Activated T-helper 2 cell treated with anti-CD3 and anti-CD28 coated beads, Interferon-gamma antibody, Interleukin-2, Interleukin-4, amounts not matched to agents 10 μg/mL and 5 μg/mL and 100 μg/mL, durations not matched to agents 14 hours and 24 hours and 36 hours (primary cell): ENCODE results near the gene KIAA0753. TPM values are rescaled to one million over a fixed set of nuclear protein-coding genes. Genes with fewer than 3 reads are reported as not detected.

Experiments
- DNase-seq: peaks from one replicate; pipeline ENCODE4 v3.0.0; 2021; ENCODE audit warnings: low spot score
- H3K27ac Mint-ChIP-seq: one replicate; pipeline ENCODE4 v1.8.0; 2021; ENCODE audit warnings: mixed read lengths
- H3K27me3 Mint-ChIP-seq: one replicate; pipeline ENCODE4 v1.8.0; 2021; ENCODE audit warnings: low read depth, mixed read lengths
- H3K36me3 Mint-ChIP-seq: one replicate; pipeline ENCODE4 v1.8.0; 2021; ENCODE audit warnings: low read depth, mixed read lengths
- H3K4me1 Mint-ChIP-seq: one replicate; pipeline ENCODE4 v1.8.0; 2021; ENCODE audit warnings: low read depth, mixed read lengths
- H3K4me3 Mint-ChIP-seq: one replicate; pipeline ENCODE4 v1.8.0; 2021; ENCODE audit warnings: low read depth, mild to moderate bottlenecking, moderate library complexity, mixed read lengths
- H3K9me3 Mint-ChIP-seq: one replicate; pipeline ENCODE4 v1.8.0; 2021; ENCODE audit warnings: mixed read lengths
- intact Hi-C: fragments of 100-400 bp; cut with micrococcal nuclease; formaldehyde crosslinking; loops from one replicate; pipeline ENCODE4 v1.15.1; 2023
- total RNA-seq: library from RNA; stranded (reverse); gene quantifications from 2 replicates; pipeline ENCODE4 v1.2.3, GENCODE V29; 2022

The KIAA0753 gene
- total RNA-seq, 1 donor from 2014 or later: 24.7 TPM

DNA sequence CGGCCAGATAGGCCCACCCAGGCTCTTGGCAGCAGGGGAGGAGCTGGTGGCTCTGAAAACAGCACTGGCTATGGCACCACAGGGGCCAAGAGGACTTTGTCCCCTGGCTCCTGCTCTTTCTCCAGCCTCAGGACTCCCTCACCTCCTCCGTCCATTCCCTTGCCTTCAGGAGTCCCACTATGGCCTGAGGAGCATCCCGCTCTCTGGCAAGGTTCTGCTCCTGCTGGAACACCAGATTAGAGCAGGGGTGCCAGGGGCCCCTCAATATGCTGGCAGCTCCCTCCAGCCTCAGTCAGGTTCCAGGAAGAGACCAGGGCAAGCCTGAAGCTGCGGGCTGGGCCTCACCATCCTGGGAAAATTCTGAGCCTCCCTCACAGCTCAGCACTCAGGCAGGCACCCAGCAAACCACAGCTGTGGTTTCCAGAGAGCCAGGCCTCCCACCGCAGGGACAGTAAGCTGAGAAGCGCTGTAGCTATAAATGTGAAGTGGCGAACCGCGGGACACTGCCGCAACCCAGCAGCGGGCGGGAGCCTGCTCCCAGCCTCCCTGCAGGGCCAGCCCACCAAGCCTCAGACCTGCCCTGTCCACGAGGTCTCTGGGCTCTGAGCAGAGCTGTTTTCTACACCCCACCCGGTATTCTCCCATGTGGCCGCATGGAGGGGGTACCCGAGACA, 36.8 kb upstream of the KIAA0753 start:
- intact Hi-C loops: no loop called here
- H3K36me3 Mint-ChIP-seq: no peaks in the 10 kb centered on the region
- peaks cover 32% of the 10 kb centered on the region for H3K27me3 Mint-ChIP-seq
- no peak overlapping the region for H3K4me3 Mint-ChIP-seq
- no peaks in the 10 kb centered on the region for H3K9me3 Mint-ChIP-seq
- H3K4me1 Mint-ChIP-seq: peaks cover 3% of the 10 kb centered on the region
- no peak overlapping the region for H3K27ac Mint-ChIP-seq
- DNase-seq: no peak

GRCh38 chr17:6676802-6677157, 36.3 kb upstream of the KIAA0753 start:
- Mint-ChIP-seq H3K9me3 (no peaks in the 10 kb centered on the region), H3K4me1 (peaks cover 3% of the 10 kb centered on the region)

DNA sequence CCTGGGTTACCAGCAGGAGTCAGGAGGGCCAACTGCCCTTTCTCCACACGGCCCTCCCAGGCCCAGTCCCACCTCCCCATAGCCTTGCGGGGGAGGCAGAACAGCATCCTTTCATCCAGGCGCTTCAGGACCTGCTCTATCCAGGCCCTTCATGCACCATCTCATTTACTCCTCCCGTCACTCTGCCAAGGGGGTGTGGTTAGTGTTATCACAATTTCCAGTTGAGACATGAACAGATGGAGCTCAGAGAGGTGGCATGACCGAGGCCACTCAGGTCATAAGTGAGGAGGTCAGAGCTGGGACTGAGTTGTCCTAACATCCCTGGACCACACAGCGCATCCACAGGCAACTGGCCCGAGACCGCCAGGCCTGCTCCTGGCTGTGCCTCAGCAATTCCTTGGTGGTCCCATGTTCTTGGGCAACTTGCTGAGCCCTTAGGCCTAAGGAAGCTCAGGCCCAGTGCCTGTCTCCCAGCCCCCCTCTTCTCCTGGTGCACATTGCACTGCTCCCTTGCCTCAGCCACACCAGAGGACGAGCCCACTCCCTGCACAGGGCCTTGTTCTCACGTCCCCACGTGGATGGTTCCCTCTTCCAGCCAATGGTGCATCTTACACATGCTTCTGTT, 34.8 kb upstream of the KIAA0753 start:
- no peak for DNase-seq

More at GRCh38 chr17:6676802-6677157, 36.3 kb upstream of the KIAA0753 start:
- no peaks in the 10 kb centered on the region for H3K36me3 Mint-ChIP-seq
- no peak overlapping the region for H3K4me3 Mint-ChIP-seq
- no peak overlapping the region for H3K27ac Mint-ChIP-seq
- DNase-seq: no peak
- intact Hi-C loops: no loop called here
- peaks cover 27% of the 10 kb centered on the region for H3K27me3 Mint-ChIP-seq

GRCh38 chr17:6674586-6674985, 34.1 kb upstream of the KIAA0753 start:
- Mint-ChIP-seq H3K4me3 (no peak overlapping the region), H3K27me3 (peaks cover 19% of the 10 kb centered on the region), H3K27ac (no peak overlapping the region), H3K9me3 (no peaks in the 10 kb centered on the region), H3K4me1 (peaks cover 5% of the 10 kb centered on the region), H3K36me3 (no peaks in the 10 kb centered on the region)
- intact Hi-C loops: no loop called here
- DNase-seq: no peak

More for the DNA sequence above, 34.8 kb upstream of the KIAA0753 start:
- Mint-ChIP-seq H3K4me1 (peaks cover 3% of the 10 kb centered on the region), H3K9me3 (no peaks in the 10 kb centered on the region), H3K27me3 (peaks cover 21% of the 10 kb centered on the region), H3K4me3 (no peak overlapping the region), H3K27ac (no peak overlapping the region), H3K36me3 (no peaks in the 10 kb centered on the region)
- intact Hi-C loops: no loop called here

GRCh38 chr17:6671431-6671830, 30.9 kb upstream of the KIAA0753 start:
- no peak overlapping the region for H3K4me3 Mint-ChIP-seq
- no peaks in the 10 kb centered on the region for H3K9me3 Mint-ChIP-seq
- peaks cover 14% of the 10 kb centered on the region for H3K27me3 Mint-ChIP-seq
- H3K36me3 Mint-ChIP-seq: no peaks in the 10 kb centered on the region
- H3K4me1 Mint-ChIP-seq: peaks cover 8% of the 10 kb centered on the region
- intact Hi-C loops: no loop called here
- DNase-seq: no peak
- no peak overlapping the region for H3K27ac Mint-ChIP-seq

DNA sequence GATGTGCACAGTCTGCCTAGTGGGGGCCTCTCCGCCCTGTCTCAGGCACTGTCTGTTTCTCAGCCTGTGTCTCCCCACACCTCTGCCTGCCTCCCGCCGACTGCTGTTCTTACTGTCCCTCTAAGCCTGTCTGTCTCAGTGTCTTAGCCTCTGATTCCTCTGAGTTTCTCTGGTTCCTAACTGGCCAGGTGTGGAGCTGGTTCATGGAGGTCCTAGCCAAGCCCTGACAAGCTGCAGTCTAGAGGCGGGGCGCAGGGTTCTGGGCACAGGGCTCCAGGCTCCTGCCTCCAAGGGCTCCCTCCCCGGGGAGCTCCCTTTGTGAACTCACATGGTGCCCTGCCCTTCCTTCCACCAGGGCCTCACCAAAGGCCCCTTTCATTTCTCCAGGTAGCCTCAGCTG, 30.5 kb upstream of the KIAA0753 start:
- H3K9me3 Mint-ChIP-seq: no peaks in the 10 kb centered on the region
- H3K27ac Mint-ChIP-seq: no peak overlapping the region
- H3K27me3 Mint-ChIP-seq: peaks cover 13% of the 10 kb centered on the region
- H3K4me1 Mint-ChIP-seq: peaks cover 8% of the 10 kb centered on the region
- no peak for DNase-seq
- H3K36me3 Mint-ChIP-seq: no peaks in the 10 kb centered on the region
- no peak overlapping the region for H3K4me3 Mint-ChIP-seq
- intact Hi-C loops: no loop called here

- H3K36me3 Mint-ChIP-seq: no peaks in the 10 kb centered on the region
- H3K4me3 Mint-ChIP-seq: no peak overlapping the region
- no peak overlapping the region for H3K27ac Mint-ChIP-seq
- H3K9me3 Mint-ChIP-seq: no peaks in the 10 kb centered on the region
- no peak for DNase-seq
- intact Hi-C loops: no loop called here
- peaks cover 8% of the 10 kb centered on the region for H3K4me1 Mint-ChIP-seq
- H3K27me3 Mint-ChIP-seq: peaks cover 9% of the 10 kb centered on the region
Observed at GRCh38 chr17:6670571-6670970, 30.1 kb upstream of the KIAA0753 start.

DNA sequence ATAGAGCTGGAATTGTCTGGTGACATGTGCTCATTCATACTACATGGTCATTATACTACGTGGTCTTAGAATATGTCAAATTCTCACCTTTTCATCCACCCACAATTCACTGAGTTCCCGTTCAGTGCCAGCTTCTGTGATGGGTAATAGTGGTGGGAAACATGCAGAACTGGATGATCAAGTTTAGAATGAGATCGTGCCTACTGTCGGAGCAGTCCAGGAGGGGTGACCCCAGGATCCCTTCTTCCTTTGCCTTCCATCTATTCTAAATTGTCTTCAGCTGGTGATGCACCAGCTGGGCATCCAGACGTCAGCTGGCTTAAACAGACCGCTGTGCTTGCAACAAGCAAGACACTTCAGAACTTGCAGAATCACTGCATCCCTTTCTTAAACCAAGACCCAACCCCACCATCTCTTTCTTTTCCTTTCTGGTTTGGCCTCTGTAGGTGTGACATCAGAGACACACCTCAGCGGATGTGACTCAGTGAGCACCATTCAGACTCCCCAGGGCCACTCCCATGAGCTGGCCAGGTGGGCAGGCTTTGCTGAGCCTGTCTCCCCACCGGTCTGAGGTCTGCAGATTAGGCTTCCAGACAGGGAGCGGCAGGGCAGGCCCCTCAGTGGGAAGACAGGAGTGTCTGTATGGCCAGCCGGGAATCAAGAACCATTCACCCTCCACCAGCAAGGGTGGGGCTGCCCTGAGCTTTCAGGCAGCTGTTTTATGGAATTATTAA, 29.1 kb upstream of the KIAA0753 start:
- Mint-ChIP-seq H3K27me3 (peaks cover 11% of the 10 kb centered on the region), H3K4me3 (no peak overlapping the region), H3K9me3 (no peaks in the 10 kb centered on the region), H3K36me3 (no peaks in the 10 kb centered on the region), H3K27ac (no peak overlapping the region), H3K4me1 (peaks cover 8% of the 10 kb centered on the region)
- intact Hi-C loops: loop anchor here (5.0 to 10.0 kb wide), 2 partner anchors 173 to 225 kb away; no protein-coding TSS in a partner anchor
- no peak for DNase-seq

- no peak for DNase-seq
- intact Hi-C loops: loop anchor here (5.0 to 10.0 kb wide), 2 partner anchors 173 to 226 kb away; no protein-coding TSS in a partner anchor
- H3K4me1 Mint-ChIP-seq: peaks cover 8% of the 10 kb centered on the region
- no peaks in the 10 kb centered on the region for H3K36me3 Mint-ChIP-seq
- no peaks in the 10 kb centered on the region for H3K9me3 Mint-ChIP-seq
- no peak overlapping the region for H3K27ac Mint-ChIP-seq
- no peak overlapping the region for H3K4me3 Mint-ChIP-seq
- peaks cover 11% of the 10 kb centered on the region for H3K27me3 Mint-ChIP-seq
Observed at GRCh38 chr17:6668727-6669425, 28.4 kb upstream of the KIAA0753 start.

DNA sequence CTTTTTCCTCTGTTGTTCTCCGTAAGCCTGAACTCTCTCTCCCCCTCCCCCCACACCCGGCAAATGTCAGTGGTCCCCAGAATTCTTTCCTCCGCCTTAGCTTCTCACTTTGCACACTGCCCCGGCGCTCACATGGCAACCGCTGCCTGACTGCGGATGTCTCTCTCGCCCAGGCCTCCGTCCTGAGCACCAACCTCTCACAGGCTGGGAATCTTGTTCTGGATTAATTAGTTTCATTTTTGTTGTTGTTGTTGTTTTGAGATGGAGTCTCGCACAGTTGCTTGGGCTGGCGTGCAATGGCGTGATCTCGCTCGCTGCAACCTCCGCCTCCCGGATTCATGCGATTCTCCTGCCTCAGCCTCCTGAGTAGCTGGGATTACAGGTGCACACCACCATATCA, 27.7 kb upstream of the KIAA0753 start:
- Mint-ChIP-seq H3K27ac (no peak overlapping the region), H3K27me3 (peaks cover 11% of the 10 kb centered on the region), H3K9me3 (no peaks in the 10 kb centered on the region), H3K36me3 (no peaks in the 10 kb centered on the region), H3K4me1 (peaks cover 8% of the 10 kb centered on the region), H3K4me3 (no peak overlapping the region)
- intact Hi-C loops: loop anchor here (5.0 to 10.0 kb wide), 2 partner anchors 174 to 227 kb away; no protein-coding TSS in a partner anchor
- DNase-seq: no peak

DNA sequence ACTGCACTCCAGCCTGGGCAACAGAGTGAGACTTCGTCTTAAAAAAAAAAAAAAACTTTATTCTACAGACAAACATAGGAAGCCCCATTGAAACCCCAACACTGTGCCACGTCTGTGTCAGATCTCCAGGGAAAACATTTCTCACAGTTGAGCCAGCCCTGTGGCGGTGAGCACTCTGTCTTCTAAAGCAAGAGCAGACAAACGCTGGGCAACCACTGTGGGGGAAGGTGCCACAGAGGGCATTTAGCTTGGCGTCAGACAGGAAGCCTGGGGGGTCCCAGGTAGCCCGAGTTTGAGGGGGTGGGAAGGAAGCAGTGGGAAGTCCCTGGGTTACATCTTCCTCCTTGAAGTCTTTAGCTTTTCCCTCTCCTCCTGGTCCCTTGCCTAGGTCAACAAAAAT, 27.0 kb upstream of the KIAA0753 start:
- no peaks in the 10 kb centered on the region for H3K9me3 Mint-ChIP-seq
- no peak for DNase-seq
- no peak overlapping the region for H3K4me3 Mint-ChIP-seq
- H3K4me1 Mint-ChIP-seq: peaks cover 8% of the 10 kb centered on the region
- intact Hi-C loops: loop anchor here (5.0 to 10.0 kb wide), 2 partner anchors 175 to 227 kb away; no protein-coding TSS in a partner anchor
- H3K27ac Mint-ChIP-seq: no peak overlapping the region
- no peaks in the 10 kb centered on the region for H3K36me3 Mint-ChIP-seq
- H3K27me3 Mint-ChIP-seq: peaks cover 16% of the 10 kb centered on the region

DNA sequence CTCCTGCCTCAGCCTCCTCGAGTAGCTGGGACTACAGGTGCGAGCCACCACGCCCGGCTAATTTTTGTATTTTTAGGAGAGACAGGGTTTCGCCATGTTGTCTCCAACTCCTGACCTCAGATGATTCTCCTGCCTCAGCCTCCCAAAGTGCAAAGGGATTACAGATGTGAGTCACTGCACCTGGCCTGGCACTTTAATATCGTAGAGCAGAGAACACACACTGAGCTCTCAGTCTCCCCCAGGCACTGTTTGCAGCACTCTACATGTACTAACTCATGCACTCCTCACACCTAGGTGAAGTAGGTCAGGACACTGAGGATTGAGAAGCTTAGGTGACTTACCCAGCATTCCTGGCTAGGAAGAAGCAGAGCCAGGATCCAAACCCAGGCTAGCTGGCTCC, 26.0 kb upstream of the KIAA0753 start:
- H3K27me3 Mint-ChIP-seq: peaks cover 21% of the 10 kb centered on the region
- DNase-seq: no peak
- intact Hi-C loops: loop anchor here (5.0 to 10.0 kb wide), 2 partner anchors 176 to 228 kb away; no protein-coding TSS in a partner anchor
- H3K36me3 Mint-ChIP-seq: no peaks in the 10 kb centered on the region
- H3K4me1 Mint-ChIP-seq: peaks cover 10% of the 10 kb centered on the region
- H3K27ac Mint-ChIP-seq: no peak overlapping the region
- no peaks in the 10 kb centered on the region for H3K9me3 Mint-ChIP-seq
- H3K4me3 Mint-ChIP-seq: no peak overlapping the region
